Hepatocyte (in vitro differentiated cells): ENCODE data around the gene PIGC.

Experiments
- EZH2 ChIP-seq: fragments of 200-600 bp; sonication (generic); IDR thresholded peaks from 2 replicates; pipeline ENCODE4 v1.6.1; 2016; ENCODE audit warnings: antibody characterized with exemption, mild to moderate bottlenecking, borderline replicate concordance
- EZH2phosphoT487 ChIP-seq: fragments of 200-600 bp; sonication (generic); IDR thresholded peaks from one replicate; pipeline ENCODE4 v1.6.1; 2018; ENCODE audit warnings: antibody characterized with exemption, mild to moderate bottlenecking, low read depth, moderate library complexity; ENCODE audit not compliant: unreplicated experiment, severe bottlenecking
- TF ChIP-seq, protein P1 (sequence below): fragments of 200-600 bp; sonication (generic); IDR thresholded peaks from 2 replicates; pipeline ENCODE4 v1.5.1; 2016; ENCODE audit warnings: antibody characterized with exemption, mild to moderate bottlenecking; ENCODE audit not compliant: poor library complexity

DNA sequence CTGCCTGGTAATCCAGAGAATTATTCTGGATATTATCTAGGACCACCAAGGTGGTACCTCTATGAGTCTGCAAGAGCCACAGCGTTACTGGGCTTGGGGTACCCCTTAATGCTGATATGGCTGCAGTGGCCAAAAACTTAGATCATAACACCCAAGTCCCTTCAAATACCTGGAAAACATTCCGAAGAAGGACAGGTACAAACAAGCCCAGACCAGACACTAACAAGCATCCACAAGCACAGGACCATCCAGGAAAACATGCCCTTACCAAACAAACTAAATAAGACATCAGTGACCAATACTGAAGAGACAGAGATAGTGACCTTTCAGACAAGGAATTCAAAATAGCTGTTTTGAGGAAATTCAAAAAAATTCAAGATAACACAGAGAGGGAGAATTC, 20.5 kb downstream of the PIGC start:
- TF ChIP-seq, protein P1, sequence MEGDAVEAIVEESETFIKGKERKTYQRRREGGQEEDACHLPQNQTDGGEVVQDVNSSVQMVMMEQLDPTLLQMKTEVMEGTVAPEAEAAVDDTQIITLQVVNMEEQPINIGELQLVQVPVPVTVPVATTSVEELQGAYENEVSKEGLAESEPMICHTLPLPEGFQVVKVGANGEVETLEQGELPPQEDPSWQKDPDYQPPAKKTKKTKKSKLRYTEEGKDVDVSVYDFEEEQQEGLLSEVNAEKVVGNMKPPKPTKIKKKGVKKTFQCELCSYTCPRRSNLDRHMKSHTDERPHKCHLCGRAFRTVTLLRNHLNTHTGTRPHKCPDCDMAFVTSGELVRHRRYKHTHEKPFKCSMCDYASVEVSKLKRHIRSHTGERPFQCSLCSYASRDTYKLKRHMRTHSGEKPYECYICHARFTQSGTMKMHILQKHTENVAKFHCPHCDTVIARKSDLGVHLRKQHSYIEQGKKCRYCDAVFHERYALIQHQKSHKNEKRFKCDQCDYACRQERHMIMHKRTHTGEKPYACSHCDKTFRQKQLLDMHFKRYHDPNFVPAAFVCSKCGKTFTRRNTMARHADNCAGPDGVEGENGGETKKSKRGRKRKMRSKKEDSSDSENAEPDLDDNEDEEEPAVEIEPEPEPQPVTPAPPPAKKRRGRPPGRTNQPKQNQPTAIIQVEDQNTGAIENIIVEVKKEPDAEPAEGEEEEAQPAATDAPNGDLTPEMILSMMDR, result no peak
- TF ChIP-seq EZH2, result no peak
- TF ChIP-seq EZH2phosphoT487, result no peak
